ENCODE data around the gene AHDC1. TPM values are rescaled to one million over a fixed set of nuclear protein-coding genes. Genes with fewer than 3 reads are reported as not detected.
"Not testable (repeated sequence)": the region's sequence is repeated elsewhere in the genome, so short reads cannot be mapped to it uniquely, and the experiment has no call there.

Gene AHDC1
- polyA plus RNA-seq, 3 donors from 2014 or later, result 1.2 to 6.3 TPM; not detected in 1

DNA sequence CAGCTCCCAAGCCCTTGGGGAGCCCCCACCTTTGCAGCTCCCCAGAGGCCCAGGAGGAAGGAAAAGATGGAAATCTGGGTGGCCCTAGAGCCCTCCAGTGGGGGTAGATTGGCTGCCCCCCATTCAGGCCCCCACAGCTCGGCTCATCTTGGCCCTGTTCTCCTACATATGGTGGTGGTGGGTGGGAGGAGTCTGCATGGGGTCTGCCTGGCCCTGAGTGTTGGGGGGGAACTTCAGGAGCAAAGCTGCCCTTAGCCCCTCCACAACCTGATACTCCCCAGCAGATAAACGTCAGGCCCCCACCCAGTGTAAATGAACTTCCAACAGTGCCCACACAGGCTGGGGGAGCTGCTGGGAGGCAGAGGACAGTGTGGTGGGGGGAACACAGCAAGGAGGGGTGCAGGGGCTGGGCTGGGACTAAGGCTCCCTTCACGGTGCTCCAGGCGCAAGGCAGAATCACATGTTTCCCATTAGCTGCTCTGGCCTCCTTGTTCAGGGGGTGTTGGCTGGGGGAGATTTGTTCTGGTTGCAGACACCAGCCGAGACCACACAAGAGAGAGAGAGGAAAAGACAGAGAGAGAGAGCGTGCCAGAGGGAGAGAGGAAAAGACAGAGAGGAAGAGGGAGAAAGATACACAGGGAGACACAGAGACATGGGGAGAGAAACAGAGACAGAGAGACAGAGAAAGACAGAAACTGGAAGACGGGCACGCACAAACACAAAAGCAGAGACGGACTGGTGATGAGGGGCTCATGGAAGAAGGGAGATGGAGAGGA lies 42.6 kb downstream of the AHDC1 start:
- H3K36me3 Mint-ChIP-seq, result no peaks in the 10 kb centered on the region
- H3K9me3 Mint-ChIP-seq, result no peaks in the 10 kb centered on the region
- H3K27ac Mint-ChIP-seq, result peak overlapping the region; percentile 3 to 76 (median 60)
- DNase-seq, result no peak
- peaks cover 62 to 78% of the 10 kb centered on the region in 2 donors for H3K4me1 Mint-ChIP-seq
- no peak overlapping the region for H3K4me3 Mint-ChIP-seq
- peaks cover 1 to 6% (median 3%) of the 10 kb centered on the region in 3 donors for H3K27me3 Mint-ChIP-seq (ENCODE audit: low read depth in 3 of 3)

DNA sequence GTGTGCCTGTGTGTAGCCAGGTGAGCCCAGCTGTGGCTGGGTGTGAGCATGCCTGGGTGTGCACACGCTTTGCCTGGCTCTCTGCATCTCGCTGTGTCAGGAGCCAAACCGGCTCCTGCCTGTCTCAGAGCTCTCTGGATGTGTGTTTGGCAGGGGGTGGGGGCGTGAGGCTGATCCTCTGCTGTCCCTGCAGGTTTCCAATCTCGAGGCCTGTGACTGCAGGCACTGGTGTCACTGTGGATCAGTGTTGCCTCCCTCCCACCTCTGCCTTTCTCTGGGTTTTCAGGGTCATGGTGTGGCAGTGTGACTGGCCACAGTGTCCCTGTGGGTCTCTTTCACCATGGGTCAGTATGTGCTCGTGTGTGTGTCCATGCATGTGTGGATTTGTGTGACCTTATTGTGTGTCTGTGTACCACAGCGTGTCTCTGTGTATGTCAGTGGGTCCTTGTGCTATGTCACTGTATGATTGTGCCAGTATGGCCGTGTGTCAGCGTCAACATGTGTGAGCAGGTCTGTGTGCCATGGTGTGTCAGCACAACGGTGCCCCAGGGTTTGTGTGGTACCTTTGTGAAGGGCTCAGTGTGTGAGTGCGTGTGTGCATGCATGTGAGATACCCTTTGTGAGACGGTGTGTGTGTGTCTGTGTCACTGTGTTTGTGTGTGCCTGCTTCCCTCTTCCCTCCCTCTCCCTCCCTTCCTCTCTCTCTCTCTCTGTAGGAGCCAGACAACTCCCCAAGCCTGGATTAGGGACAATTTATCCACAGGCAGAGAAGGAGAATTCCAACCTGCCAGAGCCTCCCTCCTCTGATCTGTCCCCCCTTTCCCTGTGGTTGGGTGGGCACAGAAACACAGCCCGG lies 43.4 kb downstream of the AHDC1 start:
- no peak for DNase-seq
- H3K4me1 Mint-ChIP-seq, result peaks cover 64 to 78% of the 10 kb centered on the region in 2 donors
- peaks cover 1 to 7% (median 3%) of the 10 kb centered on the region in 3 donors for H3K27me3 Mint-ChIP-seq (ENCODE audit: low read depth in 3 of 3)
- peak overlapping the region in 1 of 5 donors; percentile 18 for H3K4me3 Mint-ChIP-seq
- no peaks in the 10 kb centered on the region for H3K9me3 Mint-ChIP-seq
- H3K36me3 Mint-ChIP-seq, result no peaks in the 10 kb centered on the region
- H3K27ac Mint-ChIP-seq, result peak overlapping the region in 5 of 6 donors; percentile 41 to 84 (median 78)

DNA sequence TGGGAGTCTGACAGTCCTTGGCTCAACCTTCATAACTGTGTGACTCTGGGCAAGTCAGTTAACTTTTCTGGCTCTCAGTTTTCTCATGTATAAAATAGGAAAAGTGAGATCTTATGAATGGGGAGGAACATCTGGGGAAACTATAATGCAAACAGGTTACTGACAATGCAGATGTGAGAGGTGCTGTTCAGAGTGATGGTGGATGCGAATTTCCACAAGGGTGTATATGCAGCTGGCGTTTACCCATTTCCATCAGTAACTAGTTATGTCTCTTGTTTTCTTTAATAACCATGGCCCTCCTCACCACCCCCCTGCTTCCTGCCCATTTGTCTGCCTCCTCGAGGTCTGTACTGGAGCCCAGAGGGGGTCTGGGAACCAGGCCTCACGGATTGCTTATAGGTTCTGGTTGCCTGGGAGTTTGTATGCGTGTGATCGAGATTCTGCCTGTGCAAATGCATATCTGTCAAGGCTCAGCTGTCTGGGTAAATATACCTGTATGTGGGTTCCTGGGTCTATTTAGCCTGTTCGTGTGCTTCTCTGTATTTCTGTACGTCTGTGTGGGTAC lies 44.4 kb downstream of the AHDC1 start:
- Mint-ChIP-seq H3K9me3 (no peaks in the 10 kb centered on the region), H3K27ac (peak overlapping the region in 5 of 6 donors; percentile 60 to 84 (median 65)), H3K4me1 (peaks cover 68 to 80% of the 10 kb centered on the region in 2 donors), H3K4me3 (no peak overlapping the region), H3K36me3 (no peaks in the 10 kb centered on the region), H3K27me3 (ENCODE audit: low read depth in 3 of 3) (peaks cover 1 to 7% (median 3%) of the 10 kb centered on the region in 3 donors)
- no peak for DNase-seq

DNA sequence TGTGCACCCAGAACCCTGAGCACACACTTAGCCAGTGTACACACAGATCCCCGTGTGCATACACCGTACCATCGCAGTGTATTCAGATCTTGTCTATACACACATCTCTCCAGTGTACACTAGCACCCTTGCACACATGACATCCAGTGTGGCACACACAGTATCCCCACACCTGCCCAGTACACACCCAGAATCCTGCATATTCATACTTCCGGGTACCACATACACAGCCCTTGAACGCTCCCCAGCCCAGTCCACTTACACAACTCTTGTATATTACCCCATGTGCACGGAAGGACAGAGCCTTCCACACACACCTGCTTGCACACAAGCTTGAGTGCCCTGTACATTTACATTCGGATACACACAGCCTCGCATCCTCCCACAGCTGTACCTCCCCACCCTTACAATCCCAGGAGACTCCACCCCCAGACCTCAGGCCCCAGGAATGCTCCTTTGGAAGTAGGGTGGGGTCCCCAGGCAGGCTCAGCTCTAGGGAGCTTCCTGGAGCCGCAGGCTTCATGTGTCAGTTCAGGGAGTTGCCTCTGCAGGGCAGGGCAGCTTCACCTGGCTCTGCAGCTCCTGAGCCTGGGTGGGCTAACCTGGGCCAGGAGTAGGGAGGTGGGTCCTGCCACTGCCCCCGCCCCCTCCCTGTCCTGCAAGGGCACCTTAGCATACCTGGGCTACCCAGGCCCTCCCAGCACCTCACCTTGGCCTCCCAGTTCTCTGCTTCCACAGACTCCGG lies 46.2 kb downstream of the AHDC1 start:
- DNase-seq, result no peak
- H3K27ac Mint-ChIP-seq, result peak overlapping the region; percentile 2 to 73 (median 41)
- H3K27me3 Mint-ChIP-seq (ENCODE audit: low read depth in 3 of 3), result peaks cover 1 to 5% (median 3%) of the 10 kb centered on the region in 3 donors
- no peaks in the 10 kb centered on the region for H3K36me3 Mint-ChIP-seq
- peak overlapping the region in 2 of 5 donors; percentile 2 to 14 for H3K4me3 Mint-ChIP-seq
- peaks cover 50 to 62% of the 10 kb centered on the region in 2 donors for H3K4me1 Mint-ChIP-seq
- no peaks in the 10 kb centered on the region for H3K9me3 Mint-ChIP-seq

DNA sequence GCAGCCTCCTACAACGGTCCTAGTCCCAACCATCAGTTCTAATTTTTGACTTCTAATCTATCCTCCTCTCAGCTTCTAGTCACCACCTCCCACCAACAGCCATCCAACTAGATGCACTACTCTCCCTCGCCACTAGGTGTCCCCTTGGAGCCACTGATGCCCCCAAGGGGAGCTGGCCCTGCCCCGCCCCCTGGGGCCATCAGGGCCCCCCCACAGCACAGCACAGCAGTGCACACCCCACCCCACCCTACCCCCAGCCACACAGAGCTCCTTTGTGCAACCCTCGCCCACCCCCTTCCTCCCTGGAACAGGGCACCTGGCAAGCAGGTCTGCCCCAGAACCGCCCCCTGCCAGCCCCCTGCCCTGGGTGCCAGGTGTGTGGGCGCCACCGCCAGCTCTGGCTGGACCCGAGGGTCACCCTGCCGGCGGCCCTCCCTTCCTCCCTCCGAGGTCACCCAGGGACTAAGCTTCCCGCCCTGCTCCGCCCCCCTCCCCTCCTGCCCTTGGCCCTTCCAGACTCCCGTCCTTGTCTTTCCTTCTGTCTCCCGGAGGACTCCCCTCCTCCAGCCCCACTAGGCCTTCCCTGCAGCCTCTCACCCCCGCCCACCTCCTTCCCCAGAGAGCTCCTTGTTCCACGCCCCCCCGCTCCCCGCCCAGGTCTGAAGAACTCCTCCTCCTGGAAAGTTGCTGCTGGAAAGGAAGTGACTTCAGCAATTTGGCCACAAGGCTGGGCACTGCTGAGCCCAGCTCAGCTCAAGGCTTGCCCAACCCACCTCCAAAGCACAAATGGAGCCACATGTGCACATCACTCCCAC lies 47.0 kb downstream of the AHDC1 start:
- Mint-ChIP-seq H3K27me3 (ENCODE audit: low read depth in 3 of 3) (peaks cover 1 to 5% (median 3%) of the 10 kb centered on the region in 3 donors), H3K4me1 (peaks cover 45 to 56% of the 10 kb centered on the region in 2 donors), H3K36me3 (no peaks in the 10 kb centered on the region), H3K27ac (peak overlapping the region; percentile 57 to 92 (median 78)), H3K4me3 (peak overlapping the region; percentile 32 to 85 (median 71)), H3K9me3 (no peaks in the 10 kb centered on the region)
- DNase-seq, result peak; percentile 74 to 77 (median 75)

DNA sequence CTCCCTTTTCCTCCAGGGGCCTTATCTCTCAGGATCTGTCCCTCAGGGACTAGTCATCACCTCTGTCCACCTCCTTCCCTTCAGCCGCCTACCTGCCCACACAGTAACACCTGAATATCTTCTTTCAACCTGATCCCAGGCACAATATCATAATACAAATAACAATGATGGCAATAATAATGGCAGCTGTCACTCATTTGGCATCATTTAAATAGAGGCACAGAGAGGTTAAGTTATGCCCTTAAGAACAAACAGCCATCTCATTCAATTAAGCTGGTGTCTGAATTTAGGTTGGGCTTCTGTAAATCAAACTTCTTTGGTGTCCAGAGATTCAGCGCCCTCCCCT lies 47.5 kb downstream of the AHDC1 start:
- H3K4me3 Mint-ChIP-seq, result peak overlapping the region; percentile 32 to 85 (median 71)
- DNase-seq, result no peak
- H3K36me3 Mint-ChIP-seq, result no peaks in the 10 kb centered on the region
- H3K9me3 Mint-ChIP-seq, result no peaks in the 10 kb centered on the region
- H3K27me3 Mint-ChIP-seq (ENCODE audit: low read depth in 3 of 3), result peaks cover 1 to 5% (median 3%) of the 10 kb centered on the region in 3 donors
- H3K4me1 Mint-ChIP-seq, result peaks cover 40 to 50% of the 10 kb centered on the region in 2 donors
- H3K27ac Mint-ChIP-seq, result peak overlapping the region; percentile 57 to 92 (median 78)

DNA sequence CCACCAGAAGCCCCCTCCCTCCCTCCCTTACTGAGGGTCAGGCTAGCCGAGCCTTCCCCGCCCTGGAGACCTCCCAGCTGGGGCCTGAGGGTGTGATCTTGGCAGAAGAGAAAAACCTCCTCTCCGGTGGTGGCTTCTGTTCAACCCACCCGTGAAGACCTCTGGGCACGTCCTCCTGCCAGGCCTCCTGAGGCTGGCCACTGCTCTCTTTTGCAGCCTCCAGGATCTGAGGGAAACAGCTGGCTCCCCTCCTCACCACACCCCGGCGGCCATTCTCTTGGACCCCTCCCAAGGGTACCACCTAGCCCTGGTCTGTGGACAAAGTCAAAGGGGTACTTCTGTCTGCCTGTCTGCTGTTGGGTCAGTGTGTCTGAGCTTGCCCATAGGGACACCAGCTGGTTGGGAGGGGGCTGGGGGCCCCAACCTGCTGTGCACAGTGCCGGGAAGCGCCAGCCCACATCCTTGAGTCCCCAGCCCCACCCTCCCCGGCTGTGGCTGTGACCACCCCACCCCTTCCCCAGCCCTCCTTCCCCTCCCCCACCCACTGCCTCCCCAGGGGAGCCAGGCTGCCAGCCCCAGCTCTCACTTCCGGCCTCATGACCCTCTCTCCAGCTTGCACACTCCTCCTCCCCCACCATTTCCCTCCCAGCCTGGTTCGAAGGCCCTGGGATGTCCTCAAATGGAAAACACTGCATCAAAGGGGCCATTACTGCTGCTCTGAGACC lies 48.1 kb downstream of the AHDC1 start:
- Mint-ChIP-seq H3K9me3 (no peaks in the 10 kb centered on the region), H3K4me3 (peak overlapping the region; percentile 32 to 85 (median 71)), H3K4me1 (peaks cover 37 to 45% of the 10 kb centered on the region in 2 donors), H3K27me3 (ENCODE audit: low read depth in 3 of 3) (peaks cover 1 to 5% (median 3%) of the 10 kb centered on the region in 3 donors), H3K36me3 (no peaks in the 10 kb centered on the region), H3K27ac (peak overlapping the region; percentile 43 to 92 (median 78))
- peak; percentile 22 to 29 (median 25) for DNase-seq

DNA sequence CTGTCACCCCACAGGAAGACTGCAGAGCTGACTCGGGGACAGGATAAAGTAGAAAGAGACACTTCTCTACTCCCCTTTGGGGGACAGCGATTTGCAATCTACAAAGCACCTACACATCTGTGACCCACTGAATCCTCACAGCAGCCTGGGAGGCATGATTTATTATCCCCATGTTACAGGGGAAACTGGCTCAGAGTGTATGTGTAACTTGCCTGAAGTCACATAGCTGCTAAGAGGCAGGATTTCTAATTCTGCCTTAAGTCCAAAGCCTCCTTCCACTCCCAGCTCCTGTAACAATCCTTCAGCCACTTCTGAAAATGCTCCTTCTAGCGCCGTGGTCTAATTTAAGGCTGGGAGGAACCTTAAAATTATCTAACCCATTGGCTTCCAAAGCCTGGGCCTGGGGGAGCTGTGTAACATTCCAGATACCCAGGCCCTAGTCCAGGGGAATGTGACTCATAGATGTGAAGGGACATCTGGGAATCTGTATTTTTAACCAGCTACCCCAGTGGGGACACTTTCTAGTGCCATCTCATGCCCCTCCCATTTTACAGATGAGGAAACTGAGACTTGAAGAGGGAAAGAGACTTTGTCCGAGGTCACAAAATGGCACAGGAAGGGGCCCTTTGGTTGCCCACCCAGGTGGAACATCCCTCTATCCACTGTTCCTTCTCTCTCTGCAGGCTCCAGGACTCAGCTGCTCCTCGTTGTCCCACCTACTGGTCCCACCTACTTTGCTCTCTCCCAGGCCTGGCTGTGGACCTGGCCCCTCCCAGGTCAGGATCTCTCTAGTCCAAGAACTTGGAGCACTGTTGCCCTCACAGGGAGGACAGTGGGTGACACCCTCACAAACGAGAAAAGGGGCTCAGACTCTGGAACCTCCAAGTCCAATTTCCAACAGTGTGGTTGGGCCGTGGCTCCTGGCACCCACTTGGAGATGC lies 48.9 kb downstream of the AHDC1 start:
- Mint-ChIP-seq H3K4me3 (no peak overlapping the region), H3K27ac (peak overlapping the region; percentile 40 to 79 (median 72)), H3K9me3 (no peaks in the 10 kb centered on the region), H3K36me3 (no peaks in the 10 kb centered on the region), H3K4me1 (peaks cover 29 to 37% of the 10 kb centered on the region in 2 donors), H3K27me3 (ENCODE audit: low read depth in 3 of 3) (peaks cover 0 to 5% (median 3%) of the 10 kb centered on the region in 3 donors)
- DNase-seq, result no peak

DNA sequence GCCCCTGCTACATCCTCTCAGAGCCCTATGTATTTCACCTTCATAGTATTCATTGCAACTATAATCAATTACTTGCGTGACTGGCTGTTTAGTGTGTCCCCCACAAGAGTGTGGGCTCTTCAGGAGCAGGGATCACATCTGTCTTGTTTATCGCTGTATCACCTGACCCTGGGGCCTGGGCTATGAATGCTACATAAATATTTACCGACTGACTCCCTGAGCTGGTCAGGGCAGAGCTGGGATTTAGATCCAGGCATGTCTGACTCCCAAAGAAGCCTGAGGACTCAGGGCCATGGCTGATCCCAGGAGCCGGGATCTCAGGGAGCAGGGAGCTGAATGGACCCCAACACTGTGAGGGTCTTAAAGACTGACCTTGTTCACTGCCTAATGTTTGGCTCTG lies 49.7 kb downstream of the AHDC1 start:
- H3K9me3 Mint-ChIP-seq, result no peaks in the 10 kb centered on the region
- peak overlapping the region; percentile 27 to 78 (median 50) for H3K27ac Mint-ChIP-seq
- no peak for DNase-seq
- H3K36me3 Mint-ChIP-seq, result no peaks in the 10 kb centered on the region
- H3K4me1 Mint-ChIP-seq, result peaks cover 24 to 29% of the 10 kb centered on the region in 2 donors
- peaks cover 0 to 3% (median 3%) of the 10 kb centered on the region in 3 donors for H3K27me3 Mint-ChIP-seq (ENCODE audit: low read depth in 3 of 3)
- H3K4me3 Mint-ChIP-seq, result no peak overlapping the region

DNA sequence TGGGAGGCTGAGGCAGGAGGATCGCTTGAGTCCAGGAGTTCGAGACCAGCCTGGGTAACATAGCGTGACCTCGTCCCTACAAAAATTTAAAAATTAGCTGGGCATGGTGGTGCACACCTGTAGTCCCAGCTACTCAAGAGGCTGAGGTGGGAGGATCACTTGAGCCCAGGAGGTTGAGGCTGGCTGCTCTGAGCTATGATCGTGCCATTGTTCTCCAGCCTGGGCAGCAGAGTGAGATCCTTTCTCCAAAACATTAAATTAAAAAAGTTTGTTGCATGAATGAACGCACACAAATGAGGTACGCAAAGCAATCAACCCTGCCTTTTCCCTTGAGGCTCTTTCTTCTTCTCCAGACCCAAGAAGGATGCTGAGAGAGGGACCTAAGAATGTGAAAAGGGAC lies 50.1 kb downstream of the AHDC1 start:
- H3K27ac Mint-ChIP-seq, result peak overlapping the region in 4 of 6 donors; percentile 43 to 78 (median 64)

DNA sequence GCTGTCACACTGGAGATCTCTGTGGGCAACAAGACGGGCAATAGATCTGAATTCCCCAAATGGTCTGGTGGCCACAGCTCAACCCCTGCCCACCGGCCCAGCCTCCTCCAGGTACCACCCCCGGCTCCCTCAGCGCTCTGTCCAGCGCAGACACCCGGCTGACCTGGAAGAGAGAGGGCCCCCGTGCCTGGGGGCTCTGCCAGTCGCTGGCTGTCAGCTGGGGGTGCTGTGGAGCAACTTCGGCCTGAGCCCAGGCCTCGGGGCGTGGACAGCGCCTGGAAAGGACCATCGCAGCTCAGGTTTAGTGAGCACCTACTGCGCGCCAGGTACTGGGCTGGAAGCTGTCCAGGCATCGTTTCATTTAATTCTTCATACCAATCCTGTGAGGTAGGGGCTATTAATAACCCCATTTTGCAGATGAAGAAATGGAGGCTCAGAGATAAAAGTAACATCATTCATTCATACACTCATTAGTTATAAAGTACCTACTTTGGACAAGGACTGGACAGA lies 51.0 kb downstream of the AHDC1 start:
- no peak for DNase-seq
- Mint-ChIP-seq H3K27me3 (ENCODE audit: low read depth in 3 of 3) (peaks cover 0 to 3% (median 3%) of the 10 kb centered on the region in 3 donors), H3K36me3 (no peaks in the 10 kb centered on the region), H3K4me1 (peaks cover 24 to 27% of the 10 kb centered on the region in 2 donors), H3K9me3 (no peaks in the 10 kb centered on the region), H3K27ac (peak overlapping the region in 2 of 6 donors; percentile 30), H3K4me3 (no peak overlapping the region)

More for the DNA sequence above, 50.1 kb downstream of the AHDC1 start:
- peaks cover 24 to 28% of the 10 kb centered on the region in 2 donors for H3K4me1 Mint-ChIP-seq
- H3K4me3 Mint-ChIP-seq; H3K27me3 Mint-ChIP-seq (ENCODE audit: low read depth in 3 of 3); H3K36me3 Mint-ChIP-seq; H3K9me3 Mint-ChIP-seq; DNase-seq: not testable (repeated sequence)

Measured in immature natural killer cell (primary cell).